Endothelial cell of umbilical vein (primary cell): Measurements from ENCODE around the gene YEATS4.

Experiments
- CTCF ChIP-seq, 2 donors: IDR thresholded peaks; 1 replicate in 1 of 2; 2 replicates in 1 of 2; pipeline ENCODE4 v1.5.1; 2011; ENCODE audit warnings: low read length in 2 of 2, mild to moderate bottlenecking in 2 of 2, moderate library complexity in 2 of 2, control low read depth in 1 of 2, inconsistent platforms in 1 of 2, low read depth in 1 of 2; ENCODE audit not compliant: insufficient read depth in 1 of 2; ENCODE audit errors: extremely low read depth in 1 of 2
- EZH2 ChIP-seq: IDR thresholded peaks from 2 replicates; pipeline ENCODE4 v1.6.1; 2012; ENCODE audit warnings: borderline replicate concordance, low read depth, mild to moderate bottlenecking, moderate library complexity, low read length, inconsistent platforms; ENCODE audit not compliant: severe bottlenecking
- MYC ChIP-seq: IDR thresholded peaks from one replicate; pipeline ENCODE4 v1.6.1; 2011; ENCODE audit warnings: mild to moderate bottlenecking, low read depth, low read length
- POLR2A ChIP-seq: IDR thresholded peaks from 2 replicates; pipeline ENCODE4 v1.6.1; 2012; ENCODE audit warnings: low read depth, mild to moderate bottlenecking, control low read depth, low read length
- POLR2AphosphoS5 ChIP-seq: IDR thresholded peaks from 2 replicates; pipeline ENCODE4 v1.6.1; 2012; ENCODE audit warnings: low read depth, mild to moderate bottlenecking, control low read depth, low read length, moderate library complexity; ENCODE audit not compliant: insufficient read depth

- TF ChIP-seq POLR2A: no peak
- no peak for TF ChIP-seq CTCF (IDR thresholded peaks at IDR 0.05; ENCODE audit: extremely low read depth in 1 of 2, insufficient read depth in 1 of 2, low read depth in 1 of 2, low read length in 2 of 2)
- no peak for TF ChIP-seq POLR2AphosphoS5
- no peak for TF ChIP-seq EZH2
- TF ChIP-seq MYC: no peak
Measured at GRCh38 chr12:69341328-69341727, 18.2 kb upstream of the YEATS4 start.
